CD14-positive monocyte (primary cell): ENCODE measurements around the gene EPHA4. TPM values are rescaled to one million over a fixed set of nuclear protein-coding genes. Genes with fewer than 3 reads are reported as not detected.

Experiments
- DNase-seq, 3 donors: peaks; one replicate each; pipeline ENCODE4 v3.0.0-alpha.2; 2011 to 2022
- H2AFZ ChIP-seq: 2 replicates; pipeline ENCODE4 v1.6.0; 2012; ENCODE audit warnings: mild to moderate bottlenecking, low read depth, low read length, inconsistent platforms; ENCODE audit not compliant: insufficient read depth, poor library complexity, severe bottlenecking
- H3K27ac ChIP-seq, 2 donors: 1 replicate in 1 of 2; 2 replicates in 1 of 2; pipeline ENCODE4 v1.5.1; 2012 to 2013; ENCODE audit warnings: low read length in 2 of 2, control low read depth in 1 of 2, inconsistent platforms in 1 of 2, low read depth in 1 of 2, mild to moderate bottlenecking in 1 of 2
- H3K27me3 ChIP-seq, 2 donors: one replicate each; pipeline versions ENCODE4 v1.6.0 to v1.6.1; 2011 to 2013; ENCODE audit warnings: low read length in 2 of 2; ENCODE audit not compliant: control insufficient read depth in 2 of 2, insufficient read depth in 2 of 2
- H3K36me3 ChIP-seq, 2 donors: replicated peaks in 1 of 2; 1 replicate in 1 of 2; 2 replicates in 1 of 2; pipeline versions ENCODE4 v1.5.1 to v1.6.1; 2012 to 2013; ENCODE audit warnings: low read length in 2 of 2, control low read depth in 1 of 2, inconsistent platforms in 1 of 2, mild to moderate bottlenecking in 1 of 2; ENCODE audit not compliant: insufficient read depth in 2 of 2, control insufficient read depth in 1 of 2
- H3K4me1 ChIP-seq, 2 donors: 1 replicate in 1 of 2; 2 replicates in 1 of 2; pipeline versions ENCODE4 v1.5.1 to v1.6.1; 2012 to 2013; ENCODE audit warnings: low read length in 2 of 2, control low read depth in 1 of 2, inconsistent platforms in 1 of 2, mild to moderate bottlenecking in 1 of 2, moderate library complexity in 1 of 2; ENCODE audit not compliant: insufficient read depth in 2 of 2, control insufficient read depth in 1 of 2
- H3K4me2 ChIP-seq: replicated peaks from 2 replicates; pipeline ENCODE3; 2012; ENCODE audit warnings: low read length, moderate library complexity, mild to moderate bottlenecking; ENCODE audit not compliant: poor library complexity, severe bottlenecking; ENCODE audit errors: extremely low read depth
- H3K4me3 ChIP-seq, 3 experiments: fragments of 200-600 bp in 1 of 3; sonication (generic) in 1 of 3; replicated peaks in 1 of 3; 1 replicate in 2 of 3; 2 replicates in 1 of 3; pipeline ENCODE4 v1.5.1; 2011 to 2013; ENCODE audit warnings: low read length in 3 of 3, mild to moderate bottlenecking in 3 of 3, control low read depth in 2 of 3, low read depth in 2 of 3, inconsistent platforms in 1 of 3, moderate library complexity in 1 of 3
- H3K79me2 ChIP-seq: 2 replicates; pipeline ENCODE4 v1.6.0; 2012; ENCODE audit warnings: mild to moderate bottlenecking, control low read depth, inconsistent platforms, low read length, moderate library complexity; ENCODE audit not compliant: insufficient read depth
- H3K9ac ChIP-seq: 2 replicates; pipeline ENCODE4 v1.6.0; 2017; ENCODE audit warnings: low read length, mild to moderate bottlenecking; ENCODE audit not compliant: insufficient read depth, poor library complexity, severe bottlenecking
- H3K9me3 ChIP-seq, 2 donors: replicated peaks in 1 of 2; 1 replicate in 1 of 2; 2 replicates in 1 of 2; pipeline versions ENCODE4 v1.5.1 to v1.6.1; 2012 to 2013; ENCODE audit warnings: low read length in 2 of 2, control low read depth in 1 of 2; ENCODE audit not compliant: control insufficient read depth in 1 of 2, insufficient read depth in 1 of 2
- H4K20me1 ChIP-seq: 2 replicates; pipeline ENCODE4 v1.6.0; 2012; ENCODE audit warnings: mild to moderate bottlenecking, low read length, control low read depth, moderate library complexity; ENCODE audit not compliant: insufficient read depth
- H3K27ac Mint-ChIP-seq, 7 donors: one replicate each; pipeline ENCODE4 v1.8.0; 2020; ENCODE audit warnings: mild to moderate bottlenecking in 7 of 7, mixed read lengths in 7 of 7, moderate library complexity in 6 of 7, inconsistent platforms in 2 of 7
- H3K27me3 Mint-ChIP-seq, 3 donors: one replicate each; pipeline ENCODE4 v1.8.0; 2021 to 2022; ENCODE audit warnings: low read depth in 3 of 3, mild to moderate bottlenecking in 3 of 3, mixed read lengths in 3 of 3, moderate library complexity in 3 of 3, inconsistent platforms in 1 of 3
- H3K36me3 Mint-ChIP-seq, 2 donors: one replicate each; pipeline ENCODE4 v1.8.0; 2020; ENCODE audit warnings: mixed read lengths in 2 of 2, inconsistent platforms in 1 of 2, mild to moderate bottlenecking in 1 of 2
- H3K4me1 Mint-ChIP-seq: one replicate; pipeline ENCODE4 v1.8.0; 2020; ENCODE audit warnings: mild to moderate bottlenecking, mixed read lengths
- H3K4me3 Mint-ChIP-seq, 2 donors: one replicate each; pipeline ENCODE4 v1.8.0; 2020; ENCODE audit warnings: mild to moderate bottlenecking in 2 of 2, mixed read lengths in 2 of 2, moderate library complexity in 1 of 2
- H3K9me3 Mint-ChIP-seq, 7 donors: one replicate each; pipeline ENCODE4 v1.8.0; 2020 to 2022; ENCODE audit warnings: mixed read lengths in 7 of 7, mild to moderate bottlenecking in 6 of 7, moderate library complexity in 6 of 7, inconsistent platforms in 2 of 7
- WGBS: methylation state at CpG from one replicate; pipeline ENCODE4 v1.1.5; 2013; ENCODE audit warnings: missing lambda C conversion rate; ENCODE audit not compliant: insufficient coverage; 5-methylcytosine and 5-hydroxymethylcytosine counted together
- intact Hi-C, 2 donors: fragments of 100-400 bp; cut with micrococcal nuclease; formaldehyde crosslinking; loops; one replicate each; pipeline versions ENCODE4 v1.15.0 to v1.15.1; 2023
- polyA plus RNA-seq, 3 donors: library from polyadenylated mRNA; depleted of rRNA in 1 of 3; unstranded in 2 of 3; stranded (reverse) in 1 of 3; fragments of 300-500 nt in 2 of 3; fragments of >200 nt in 1 of 3; fragmentation: Illumina TruSeq in 2 of 3; gene quantifications; 1 replicate in 2 of 3; 2 replicates in 1 of 3; pipeline ENCODE4 v1.2.3, GENCODE V29; 2012 to 2021
- TF ChIP-seq, protein P1 (sequence below): fragments of 200-600 bp; IDR thresholded peaks from one replicate; pipeline ENCODE4 v1.8.0; 2022; ENCODE audit warnings: antibody characterized with exemption, mild to moderate bottlenecking

The EPHA4 gene
- polyA plus RNA-seq, 3 donors = 0.15 to 0.31 TPM; not detected in 1

DNA sequence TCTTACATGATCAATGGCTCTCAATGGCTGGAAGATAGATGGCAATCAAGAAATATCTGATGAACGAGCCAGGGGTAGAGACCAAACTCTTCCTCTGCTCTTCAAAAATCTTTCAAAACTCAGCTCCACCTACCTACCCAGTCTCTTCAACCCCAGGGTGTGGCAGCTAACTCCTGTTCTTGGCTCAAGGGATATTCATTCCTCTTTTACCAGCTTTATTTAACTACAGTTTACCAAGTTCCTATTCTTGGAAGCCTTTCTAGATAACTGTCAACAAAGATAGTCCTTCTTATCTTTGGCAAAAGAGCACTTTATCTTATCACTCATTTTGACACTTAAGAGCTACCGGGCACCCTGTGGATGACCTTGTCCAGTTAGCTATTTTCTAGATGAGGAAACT, 36.3 kb downstream of the EPHA4 start:
- Mint-ChIP-seq H3K4me1 (no peaks in the 10 kb centered on the region), H3K27me3 (peaks cover 0 to 2% (median 1%) of the 10 kb centered on the region in 3 donors), H3K4me3 (no peak overlapping the region), H3K27ac (no peak overlapping the region), H3K36me3 (no peaks in the 10 kb centered on the region), H3K9me3 (peaks cover 0 to 3% (median 0%) of the 10 kb centered on the region in 7 donors)
- Histone ChIP-seq H4K20me1 (no peaks in the 10 kb centered on the region), H3K36me3 (no peaks in the 10 kb centered on the region), H2AFZ (no peak overlapping the region), H3K9ac (no peak overlapping the region), H3K27me3 (no peaks in the 10 kb centered on the region), H3K79me2 (no peaks in the 10 kb centered on the region), H3K9me3 (no peaks in the 10 kb centered on the region), H3K4me2 (no peak overlapping the region), H3K4me3 (no peak overlapping the region), H3K27ac (no peak overlapping the region), H3K4me1 (no peaks in the 10 kb centered on the region)
- no peak for DNase-seq
- intact Hi-C loops = no loop called here
- WGBS = 86% methylated on average over 1 of the region's 2 CpGs
- TF ChIP-seq, protein P1, sequence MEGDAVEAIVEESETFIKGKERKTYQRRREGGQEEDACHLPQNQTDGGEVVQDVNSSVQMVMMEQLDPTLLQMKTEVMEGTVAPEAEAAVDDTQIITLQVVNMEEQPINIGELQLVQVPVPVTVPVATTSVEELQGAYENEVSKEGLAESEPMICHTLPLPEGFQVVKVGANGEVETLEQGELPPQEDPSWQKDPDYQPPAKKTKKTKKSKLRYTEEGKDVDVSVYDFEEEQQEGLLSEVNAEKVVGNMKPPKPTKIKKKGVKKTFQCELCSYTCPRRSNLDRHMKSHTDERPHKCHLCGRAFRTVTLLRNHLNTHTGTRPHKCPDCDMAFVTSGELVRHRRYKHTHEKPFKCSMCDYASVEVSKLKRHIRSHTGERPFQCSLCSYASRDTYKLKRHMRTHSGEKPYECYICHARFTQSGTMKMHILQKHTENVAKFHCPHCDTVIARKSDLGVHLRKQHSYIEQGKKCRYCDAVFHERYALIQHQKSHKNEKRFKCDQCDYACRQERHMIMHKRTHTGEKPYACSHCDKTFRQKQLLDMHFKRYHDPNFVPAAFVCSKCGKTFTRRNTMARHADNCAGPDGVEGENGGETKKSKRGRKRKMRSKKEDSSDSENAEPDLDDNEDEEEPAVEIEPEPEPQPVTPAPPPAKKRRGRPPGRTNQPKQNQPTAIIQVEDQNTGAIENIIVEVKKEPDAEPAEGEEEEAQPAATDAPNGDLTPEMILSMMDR = no peak

GRCh38 chr2:221533299-221533698, 38.8 kb downstream of the EPHA4 start:
- intact Hi-C loops = no loop called here
- Histone ChIP-seq H2AFZ (no peak overlapping the region), H3K79me2 (no peaks in the 10 kb centered on the region), H3K9me3 (no peaks in the 10 kb centered on the region), H3K4me2 (no peak overlapping the region), H3K4me1 (no peaks in the 10 kb centered on the region), H3K27ac (no peak overlapping the region), H3K27me3 (no peaks in the 10 kb centered on the region), H3K36me3 (no peaks in the 10 kb centered on the region), H3K9ac (no peak overlapping the region), H3K4me3 (no peak overlapping the region), H4K20me1 (no peaks in the 10 kb centered on the region)
- H3K4me1 Mint-ChIP-seq = no peaks in the 10 kb centered on the region
- DNase-seq = no peak
- H3K27ac Mint-ChIP-seq = no peak overlapping the region
- no peaks in the 10 kb centered on the region for H3K9me3 Mint-ChIP-seq
- H3K36me3 Mint-ChIP-seq = no peaks in the 10 kb centered on the region
- 77% methylated on average over 3 of the region's 6 CpGs for WGBS
- H3K27me3 Mint-ChIP-seq = peaks cover 3 to 6% (median 4%) of the 10 kb centered on the region in 3 donors
- no peak overlapping the region for H3K4me3 Mint-ChIP-seq
- TF ChIP-seq, protein P1 = no peak
